ENCODE measurements around the gene SLC12A1. TPM values are rescaled to one million over a fixed set of nuclear protein-coding genes. Genes with fewer than 3 reads are reported as not detected.
A peak's percentile ranks its signal among the peaks of the same experiment; 100 is the strongest.
"Not testable (repeated sequence)": the region's sequence is repeated elsewhere in the genome, so short reads cannot be mapped to it uniquely, and the experiment has no call there.

The SLC12A1 gene
- total RNA-seq, 1 donor = not detected

DNA sequence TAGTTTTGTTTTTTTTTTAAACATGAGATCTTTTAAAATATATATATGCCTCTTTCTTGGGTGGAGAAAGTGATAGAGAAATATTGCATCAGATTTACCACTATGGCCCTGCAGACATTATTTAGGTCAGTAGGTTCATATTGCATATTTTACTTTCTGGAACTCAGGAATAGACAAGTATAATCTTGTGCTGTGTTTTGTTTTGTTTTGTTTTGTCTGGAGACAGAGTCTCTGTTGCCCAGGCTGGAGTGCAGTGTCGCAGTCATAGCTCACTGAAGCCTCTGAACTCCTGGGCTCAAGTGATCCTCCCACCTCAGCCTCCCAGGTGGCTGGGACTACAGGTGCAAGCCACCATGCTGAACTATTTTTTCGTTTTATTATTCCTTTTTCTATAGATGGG, 103.6 kb downstream of the SLC12A1 start:
- H3K9me3 ChIP-seq (ENCODE audit: low read depth, low read length) = no peaks in the 10 kb centered on the region
- no peak overlapping the region for H3K4me3 ChIP-seq (ENCODE audit: low read length)
- H3K27me3 ChIP-seq (ENCODE audit: insufficient read depth, low read length) = no peaks in the 10 kb centered on the region
- H3K4me1 ChIP-seq (ENCODE audit: insufficient read depth, low read length) = no peaks in the 10 kb centered on the region

DNA sequence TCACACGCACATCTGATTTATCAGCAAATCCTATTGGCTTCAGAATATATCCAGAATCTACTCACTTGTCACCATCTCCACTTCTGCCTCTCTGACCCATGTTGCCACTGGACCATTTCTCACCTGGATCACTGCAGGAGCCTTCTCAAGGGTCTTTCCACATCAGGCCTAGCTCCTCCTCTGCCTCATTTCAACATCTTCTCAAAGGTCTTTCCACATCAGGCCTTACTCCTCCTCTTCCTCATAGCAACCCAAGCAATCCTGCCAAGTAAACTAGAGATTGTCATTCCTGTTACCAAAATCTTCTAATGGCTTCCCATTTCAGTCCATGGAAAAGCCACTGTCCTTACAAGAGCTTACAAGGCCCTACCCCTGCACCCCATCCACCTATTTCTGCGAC, 107.1 kb downstream of the SLC12A1 start:
- no peaks in the 10 kb centered on the region for H3K9me3 ChIP-seq (ENCODE audit: low read depth, low read length)
- H3K4me1 ChIP-seq (ENCODE audit: insufficient read depth, low read length) = no peaks in the 10 kb centered on the region
- H3K27me3 ChIP-seq (ENCODE audit: insufficient read depth, low read length) = no peaks in the 10 kb centered on the region
- H3K4me3 ChIP-seq (ENCODE audit: low read length) = no peak overlapping the region

DNA sequence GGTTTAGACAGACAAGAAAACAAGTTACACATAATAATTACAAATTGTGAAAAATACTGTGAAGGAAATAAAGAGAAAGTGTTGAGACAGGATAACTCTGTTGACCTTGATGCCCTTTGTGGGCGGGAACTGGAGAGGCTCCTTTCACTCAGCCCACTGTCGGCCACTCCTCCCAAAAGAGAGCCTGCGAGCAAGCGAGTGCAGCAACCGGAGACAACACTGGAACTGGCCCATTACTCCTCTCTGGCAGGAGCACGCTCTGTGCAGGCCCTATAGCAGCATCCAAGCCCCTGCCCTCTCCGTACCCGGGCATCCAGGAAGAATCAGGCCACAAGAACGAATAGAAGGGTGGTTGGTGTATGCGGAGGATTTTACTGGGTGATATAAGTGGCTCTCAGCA, 108.9 kb downstream of the SLC12A1 start:
- no peaks in the 10 kb centered on the region for H3K27me3 ChIP-seq (ENCODE audit: insufficient read depth, low read length)
- H3K4me3 ChIP-seq (ENCODE audit: low read length) = no peak overlapping the region
- no peaks in the 10 kb centered on the region for H3K4me1 ChIP-seq (ENCODE audit: insufficient read depth, low read length)
- no peaks in the 10 kb centered on the region for H3K9me3 ChIP-seq (ENCODE audit: low read depth, low read length)

DNA sequence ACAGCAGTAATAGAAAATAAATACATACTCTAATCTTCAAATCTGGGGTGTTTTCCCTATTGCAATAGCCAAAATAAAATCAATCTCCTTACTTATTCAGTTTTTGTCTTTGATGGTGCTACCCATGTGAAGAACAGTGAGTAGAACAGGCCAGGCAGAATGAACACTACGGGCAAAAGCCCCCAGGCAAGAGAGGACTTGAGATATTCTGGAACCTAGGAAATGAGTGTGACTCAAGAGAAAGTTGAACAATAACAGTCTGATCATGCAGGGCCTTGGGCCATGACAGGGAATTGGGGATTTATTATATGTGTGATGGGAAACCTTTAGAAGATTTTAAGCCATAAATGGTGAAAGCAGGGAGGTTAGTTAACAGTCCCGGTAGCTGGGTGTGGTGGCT, 111.1 kb downstream of the SLC12A1 start:
- no peaks in the 10 kb centered on the region for H3K4me1 ChIP-seq (ENCODE audit: insufficient read depth, low read length)
- H3K27me3 ChIP-seq (ENCODE audit: insufficient read depth, low read length) = no peaks in the 10 kb centered on the region
- no peaks in the 10 kb centered on the region for H3K9me3 ChIP-seq (ENCODE audit: low read depth, low read length)
- no peak overlapping the region for H3K4me3 ChIP-seq (ENCODE audit: low read length)

DNA sequence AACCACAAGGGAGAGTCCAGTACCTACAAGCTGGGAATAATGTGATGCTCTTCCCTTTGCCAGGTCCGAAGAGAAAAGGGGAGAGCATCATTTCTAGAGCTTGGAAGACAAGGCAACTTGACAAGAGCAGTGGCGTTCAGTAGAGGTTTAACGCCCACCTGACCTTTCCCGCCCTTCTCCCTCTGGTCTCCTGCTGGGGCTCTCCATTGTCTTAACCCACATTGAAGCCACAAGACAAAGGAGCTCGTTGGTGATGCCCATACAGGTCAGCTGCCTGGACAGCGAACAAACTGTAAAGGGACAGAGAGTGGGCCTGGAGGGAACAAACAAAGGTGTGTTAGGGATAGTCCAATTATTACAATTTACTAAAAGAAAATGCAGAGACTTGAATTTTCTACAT, 112.0 kb downstream of the SLC12A1 start:
- H3K4me3 ChIP-seq (ENCODE audit: low read length) = no peak overlapping the region
- no peaks in the 10 kb centered on the region for H3K4me1 ChIP-seq (ENCODE audit: insufficient read depth, low read length)
- H3K9me3 ChIP-seq (ENCODE audit: low read depth, low read length) = no peaks in the 10 kb centered on the region
- H3K27me3 ChIP-seq (ENCODE audit: insufficient read depth, low read length) = no peaks in the 10 kb centered on the region

DNA sequence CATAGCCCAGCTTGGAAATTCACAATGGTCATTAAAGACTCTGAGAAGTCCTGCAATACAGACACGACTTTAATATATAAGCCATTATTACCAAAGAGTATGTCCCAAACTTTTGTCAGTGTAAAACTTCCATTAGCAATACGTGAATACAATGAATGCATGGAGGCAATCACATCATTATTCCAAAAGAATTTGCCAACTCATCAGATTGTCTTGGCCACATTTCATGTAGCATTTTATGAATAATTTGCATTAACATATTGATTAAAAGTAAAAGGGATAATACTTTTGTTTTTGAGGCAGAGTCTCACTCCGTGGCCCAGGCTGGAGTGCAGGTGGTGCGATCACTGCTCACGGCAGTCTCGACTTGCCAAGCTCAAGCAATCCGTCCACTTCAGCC, 117.2 kb downstream of the SLC12A1 start:
- H3K27me3 ChIP-seq (ENCODE audit: insufficient read depth, low read length) = no peaks in the 10 kb centered on the region
- no peaks in the 10 kb centered on the region for H3K4me1 ChIP-seq (ENCODE audit: insufficient read depth, low read length)
- no peaks in the 10 kb centered on the region for H3K9me3 ChIP-seq (ENCODE audit: low read depth, low read length)
- no peak overlapping the region for H3K4me3 ChIP-seq (ENCODE audit: low read length)

DNA sequence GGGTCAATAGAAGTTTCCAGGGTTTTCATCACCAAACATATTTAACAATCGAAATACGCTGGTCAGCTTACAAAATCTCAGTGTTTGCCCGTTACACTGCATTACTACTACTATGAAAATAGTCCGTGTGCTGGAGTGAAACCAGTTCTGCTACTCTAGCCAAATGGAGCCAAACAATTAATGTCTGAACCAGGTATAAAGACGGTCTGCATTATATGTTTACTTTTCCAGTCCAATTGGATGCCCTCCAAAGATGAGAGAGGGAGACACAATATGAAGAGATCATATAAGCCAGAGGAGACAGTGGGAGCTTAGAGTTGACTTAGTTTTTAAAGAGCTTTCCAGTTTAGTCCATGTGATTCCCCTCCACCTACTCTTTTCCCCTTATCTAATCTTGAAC, 118.8 kb downstream of the SLC12A1 start:
- Histone ChIP-seq H3K4me3 (ENCODE audit: low read length) (no peak overlapping the region), H3K4me1 (ENCODE audit: insufficient read depth, low read length) (no peaks in the 10 kb centered on the region), H3K9me3 (ENCODE audit: low read depth, low read length) (no peaks in the 10 kb centered on the region), H3K27me3 (ENCODE audit: insufficient read depth, low read length) (no peaks in the 10 kb centered on the region)

DNA sequence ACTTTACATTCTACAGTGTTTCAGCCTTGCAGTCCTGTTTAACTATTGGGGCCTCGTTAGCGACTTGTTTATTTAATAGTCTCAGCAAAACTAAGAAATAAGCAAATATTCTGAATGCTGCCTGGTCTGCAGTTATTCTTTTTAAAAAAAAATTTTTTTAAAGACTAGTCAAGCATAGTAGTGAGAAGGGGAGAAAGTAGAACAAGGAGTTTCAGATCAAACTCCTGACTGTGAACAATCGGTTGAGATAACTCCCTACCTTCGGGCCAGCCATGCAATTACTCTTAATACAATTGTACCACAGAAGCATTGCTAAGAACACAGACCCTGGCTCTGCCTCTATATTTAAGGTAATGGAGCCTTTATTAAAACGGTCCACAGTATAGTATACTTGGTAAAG, 119.3 kb downstream of the SLC12A1 start:
- Histone ChIP-seq H3K9me3 (ENCODE audit: low read depth, low read length) (no peaks in the 10 kb centered on the region), H3K4me1 (ENCODE audit: insufficient read depth, low read length) (peaks cover 2% of the 10 kb centered on the region), H3K4me3 (ENCODE audit: low read length) (no peak overlapping the region), H3K27me3 (ENCODE audit: insufficient read depth, low read length) (no peaks in the 10 kb centered on the region)

DNA sequence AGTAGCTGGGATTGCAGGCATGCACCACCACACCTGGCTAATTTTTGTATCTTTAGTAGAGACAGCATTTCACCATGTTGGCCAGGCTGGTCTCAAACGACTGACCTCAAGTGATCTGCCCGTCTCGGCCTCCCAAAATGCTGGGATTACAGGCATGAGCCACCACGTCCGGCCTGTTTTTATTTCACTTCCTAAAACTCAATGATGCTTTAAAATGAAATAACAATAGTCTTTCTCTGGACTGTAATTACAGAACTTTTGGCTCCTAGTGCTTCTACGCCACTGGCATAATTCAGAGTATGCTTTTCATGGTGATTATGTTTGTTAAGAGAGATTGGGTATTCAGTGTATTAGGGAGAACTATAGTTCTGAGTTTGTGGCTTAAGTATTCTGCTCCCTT, 120.1 kb downstream of the SLC12A1 start:
- not testable (repeated sequence) for H3K9me3 ChIP-seq (ENCODE audit: low read depth, low read length); H3K27me3 ChIP-seq (ENCODE audit: insufficient read depth, low read length)

DNA sequence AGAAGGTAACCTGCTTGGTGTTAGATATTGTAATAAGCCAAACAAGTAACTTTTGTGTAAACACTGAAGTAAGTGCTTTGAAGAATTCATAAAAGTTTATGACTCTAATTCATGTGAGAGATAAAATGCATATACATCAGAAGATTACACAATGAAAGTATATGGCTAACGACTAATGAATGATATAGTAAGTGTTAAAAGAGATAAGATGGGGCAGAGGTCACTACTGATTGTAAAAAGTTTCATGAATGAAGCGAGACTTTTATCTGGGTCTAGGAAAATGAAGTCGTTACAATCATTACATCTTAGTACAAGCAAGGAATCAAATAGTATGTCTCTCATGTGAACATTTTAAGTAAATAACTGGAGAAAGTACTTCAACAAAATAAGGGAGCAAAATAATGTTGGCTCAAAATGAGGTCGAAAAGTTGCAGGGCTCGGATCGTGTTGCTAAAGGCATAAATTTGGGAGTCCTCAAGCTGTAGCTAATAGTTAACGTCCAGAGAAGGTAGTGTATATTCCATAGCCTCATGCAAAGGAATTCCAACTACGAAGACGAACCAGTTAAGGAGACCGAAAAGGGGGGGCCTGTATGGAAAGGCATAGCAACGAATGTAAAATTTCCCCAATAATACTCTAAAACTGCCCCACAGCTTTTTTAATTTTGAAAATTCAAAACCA, 124.1 kb downstream of the SLC12A1 start:
- peaks cover 17% of the 10 kb centered on the region for H3K4me1 ChIP-seq (ENCODE audit: insufficient read depth, low read length)
- H3K27me3 ChIP-seq (ENCODE audit: insufficient read depth, low read length) = no peaks in the 10 kb centered on the region
- peak overlapping the region; percentile 84 for H3K4me3 ChIP-seq (ENCODE audit: low read length)
- no peaks in the 10 kb centered on the region for H3K9me3 ChIP-seq (ENCODE audit: low read depth, low read length)

More for the DNA sequence above, 120.1 kb downstream of the SLC12A1 start:
- H3K4me1 ChIP-seq (ENCODE audit: insufficient read depth, low read length); H3K4me3 ChIP-seq (ENCODE audit: low read length): not testable (repeated sequence)

DNA sequence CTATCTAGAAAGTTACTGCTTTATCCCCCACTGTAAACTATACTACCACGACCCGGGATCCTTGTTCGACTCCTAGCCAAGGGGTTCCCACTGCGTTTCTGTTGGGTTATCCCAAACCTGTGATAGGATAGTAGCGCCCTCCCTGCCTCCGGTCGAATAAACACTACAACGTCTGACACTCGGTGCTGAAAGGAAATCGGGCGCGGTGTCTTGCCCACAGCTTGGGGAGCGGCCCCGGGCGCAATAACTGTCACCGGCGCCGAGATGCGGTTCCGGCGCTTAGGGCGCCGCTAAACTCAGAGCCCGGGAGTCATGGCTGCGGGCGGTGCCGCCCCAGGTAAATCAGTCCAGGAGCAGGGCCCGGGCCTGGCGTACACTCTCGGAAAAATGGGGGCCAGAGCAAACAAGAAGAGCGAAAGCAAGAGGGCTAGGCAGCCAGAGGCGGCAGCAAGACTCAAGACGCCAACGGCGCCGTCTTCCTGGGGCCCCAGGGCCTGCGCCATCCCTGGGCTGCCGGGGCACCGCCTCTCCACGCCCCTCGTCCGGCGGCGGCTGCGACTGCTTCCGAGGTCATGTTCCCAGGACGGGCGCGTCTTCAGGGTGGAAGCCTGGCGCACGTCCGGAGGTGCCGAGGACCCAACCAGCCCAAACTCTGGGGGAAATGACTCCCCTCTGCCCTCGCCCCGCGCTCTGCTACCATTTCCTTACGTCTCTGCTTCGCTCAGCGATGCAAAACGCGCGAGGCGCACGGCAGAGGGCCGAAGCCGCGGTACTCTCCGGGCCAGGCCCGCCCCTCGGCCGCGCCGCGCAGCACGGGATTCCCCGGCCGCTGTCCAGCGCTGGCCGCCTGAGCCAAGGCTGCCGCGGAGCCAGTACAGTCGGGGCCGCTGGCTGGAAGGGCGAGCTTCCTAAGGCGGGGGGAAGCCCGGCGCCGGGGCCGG, 125.0 kb downstream of the SLC12A1 start, which contains the start of gene DUT:
Gene DUT, plus strand, starts transcription at position 575 of the 941 bp plus-strand sequence. Its CDS starts 87 bp downstream, at position 662.
- H3K4me1 ChIP-seq (ENCODE audit: insufficient read depth, low read length) = peaks cover 17% of the 10 kb centered on the region
- H3K27me3 ChIP-seq (ENCODE audit: insufficient read depth, low read length) = no peaks in the 10 kb centered on the region
- peak within 1 kb of the TSS; percentile 84 for H3K4me3 ChIP-seq (ENCODE audit: low read length)
- no peaks in the 10 kb centered on the region for H3K9me3 ChIP-seq (ENCODE audit: low read depth, low read length)

DNA sequence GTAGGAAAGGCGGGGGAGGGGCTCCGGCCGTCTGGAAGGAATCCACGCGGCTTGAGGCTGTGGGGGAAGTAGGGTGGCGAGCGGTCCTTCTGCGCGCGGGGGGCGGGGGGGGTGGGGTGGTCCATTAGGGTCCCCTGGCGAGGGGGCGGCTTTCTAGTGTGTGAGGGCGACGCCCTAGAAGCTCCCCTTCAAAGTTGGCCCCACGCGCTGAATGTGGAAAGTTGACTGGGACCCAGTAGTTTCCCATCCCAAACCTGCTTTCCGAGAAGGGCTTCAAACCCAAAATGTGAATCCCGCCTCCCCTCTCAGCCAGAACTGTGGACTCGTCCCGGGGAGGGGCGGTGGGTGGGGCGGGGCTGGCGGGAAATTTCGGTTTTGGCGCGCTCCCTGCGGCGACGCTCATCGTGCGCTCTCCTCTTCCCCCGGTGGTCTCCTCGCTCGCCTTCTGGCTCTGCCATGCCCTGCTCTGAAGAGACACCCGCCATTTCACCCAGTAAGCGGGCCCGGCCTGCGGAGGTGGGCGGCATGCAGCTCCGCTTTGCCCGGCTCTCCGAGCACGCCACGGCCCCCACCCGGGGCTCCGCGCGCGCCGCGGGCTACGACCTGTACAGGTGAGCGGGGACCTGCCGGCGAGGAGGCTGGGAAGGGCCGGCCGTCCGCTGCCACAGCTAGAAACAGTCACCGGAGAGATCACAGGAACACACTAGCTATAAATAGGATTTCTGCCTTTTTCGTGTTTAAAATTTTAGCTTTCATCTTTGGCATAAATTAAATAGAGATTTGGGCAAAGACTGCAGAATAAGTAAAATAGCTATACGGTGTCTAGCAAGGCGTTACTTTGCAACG, 125.9 kb downstream of the SLC12A1 start:
- Histone ChIP-seq H3K9me3 (ENCODE audit: low read depth, low read length) (no peaks in the 10 kb centered on the region), H3K4me3 (ENCODE audit: low read length) (peak overlapping the region; percentile 84), H3K4me1 (ENCODE audit: insufficient read depth, low read length) (peaks cover 17% of the 10 kb centered on the region), H3K27me3 (ENCODE audit: insufficient read depth, low read length) (no peaks in the 10 kb centered on the region)

DNA sequence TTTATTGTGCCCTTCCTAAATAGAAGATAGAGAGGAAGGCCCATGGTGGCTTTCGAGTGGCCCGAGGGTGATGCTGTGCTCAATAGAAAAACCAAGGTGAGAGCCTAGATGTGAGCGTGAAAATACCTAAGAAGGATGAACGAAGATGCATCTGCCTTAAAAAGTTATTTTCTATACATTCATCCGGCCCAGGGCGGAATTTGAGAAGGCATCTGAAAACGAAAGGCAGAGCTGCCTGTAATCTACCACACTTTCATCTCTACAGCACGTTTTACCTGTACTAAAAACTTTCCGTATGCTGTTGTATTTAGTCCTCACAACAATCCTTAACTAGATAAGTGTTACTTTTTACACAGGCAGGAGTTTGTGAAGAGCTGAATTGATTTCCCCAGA, 126.5 kb downstream of the SLC12A1 start:
- H3K4me1 ChIP-seq (ENCODE audit: insufficient read depth, low read length) = peaks cover 17% of the 10 kb centered on the region
- no peak overlapping the region for H3K4me3 ChIP-seq (ENCODE audit: low read length)
- no peaks in the 10 kb centered on the region for H3K9me3 ChIP-seq (ENCODE audit: low read depth, low read length)
- no peaks in the 10 kb centered on the region for H3K27me3 ChIP-seq (ENCODE audit: insufficient read depth, low read length)

DNA sequence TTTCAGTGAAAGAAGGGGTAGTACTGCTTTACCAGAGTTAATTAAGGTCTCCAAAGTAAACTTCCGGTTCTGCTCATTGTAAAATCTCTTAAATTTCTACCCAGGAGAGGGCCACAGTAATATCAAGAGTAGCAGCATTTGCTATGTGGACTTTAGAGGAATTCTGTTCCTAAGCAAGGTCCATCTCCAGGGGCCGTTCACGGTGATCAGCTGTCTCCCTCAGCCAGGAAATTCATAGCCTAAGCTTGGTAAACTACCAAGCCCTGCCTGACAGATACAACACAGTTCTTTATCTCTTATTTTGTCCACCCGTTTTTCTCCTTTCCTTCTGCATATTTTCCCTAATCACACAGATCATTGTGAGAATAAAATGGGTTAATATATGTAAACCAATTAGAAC, 127.4 kb downstream of the SLC12A1 start:
- H3K4me1 ChIP-seq (ENCODE audit: insufficient read depth, low read length) = peaks cover 17% of the 10 kb centered on the region
- no peak overlapping the region for H3K4me3 ChIP-seq (ENCODE audit: low read length)
- no peaks in the 10 kb centered on the region for H3K9me3 ChIP-seq (ENCODE audit: low read depth, low read length)
- H3K27me3 ChIP-seq (ENCODE audit: insufficient read depth, low read length) = no peaks in the 10 kb centered on the region

DNA sequence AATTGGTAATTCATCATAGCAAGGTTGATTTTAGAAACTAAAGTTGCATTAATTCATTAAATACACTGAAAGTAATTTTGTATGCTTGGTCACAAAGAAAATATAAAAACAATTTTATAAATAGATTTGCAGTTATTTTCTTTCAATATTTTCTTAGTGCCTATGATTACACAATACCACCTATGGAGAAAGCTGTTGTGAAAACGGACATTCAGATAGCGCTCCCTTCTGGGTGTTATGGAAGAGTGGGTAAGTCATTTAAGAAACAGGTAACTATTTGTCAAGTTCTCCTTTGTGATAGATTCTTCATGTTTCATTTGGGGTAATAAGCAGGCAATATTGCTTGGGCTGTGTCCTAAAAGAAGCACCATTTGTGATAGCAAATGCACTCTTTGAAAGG, 128.2 kb downstream of the SLC12A1 start:
- Histone ChIP-seq H3K4me3 (ENCODE audit: low read length) (no peak overlapping the region), H3K4me1 (ENCODE audit: insufficient read depth, low read length) (peaks cover 17% of the 10 kb centered on the region), H3K27me3 (ENCODE audit: insufficient read depth, low read length) (no peaks in the 10 kb centered on the region), H3K9me3 (ENCODE audit: low read depth, low read length) (no peaks in the 10 kb centered on the region)

All from mononuclear cell (primary cell).